HG03097 (cell line): ENCODE results near the gene BUD13.
"Not testable (repeated sequence)": the region's sequence is repeated elsewhere in the genome, so short reads cannot be mapped to it uniquely, and the experiment has no call there.

ENCODE experiments used
- ATAC-seq: cut with Tn5 transposase; IDR thresholded peaks from one replicate; pipeline ENCODE4 v1.9.1; 2021; ENCODE audit not compliant: unreplicated experiment, low FRiP score

Gene BUD13

GRCh38 chr11:116771935-116772334, 852 bp downstream of the BUD13 start:
- ATAC-seq, result no peak

- ATAC-seq, result no peak
Observed at GRCh38 chr11:116762132-116762531, 10.7 kb downstream of the BUD13 start.

- ATAC-seq, result not testable (repeated sequence)
Observed at GRCh38 chr11:116756044-116756443, 16.7 kb downstream of the BUD13 start.

- no peak for ATAC-seq
Observed at GRCh38 chr11:116750070-116750718, 22.6 kb downstream of the BUD13 start.

GRCh38 chr11:116742104-116742503, 30.7 kb downstream of the BUD13 start:
- ATAC-seq, result no peak

GRCh38 chr11:116740741-116741140, 32.0 kb downstream of the BUD13 start:
- no peak for ATAC-seq

GRCh38 chr11:116738975-116739374, 33.8 kb downstream of the BUD13 start:
- no peak for ATAC-seq

- ATAC-seq, result no peak
Observed at GRCh38 chr11:116736763-116737162, 36.0 kb downstream of the BUD13 start.

- no peak for ATAC-seq
Observed at GRCh38 chr11:116733969-116734508, 38.7 kb downstream of the BUD13 start.

- no peak for ATAC-seq
Observed at GRCh38 chr11:116733043-116733755, 39.6 kb downstream of the BUD13 start.

GRCh38 chr11:116732271-116733042, 40.3 kb downstream of the BUD13 start:
- ATAC-seq, result no peak

- no peak for ATAC-seq
Observed at GRCh38 chr11:116731821-116732220, 41.0 kb downstream of the BUD13 start.

- no peak for ATAC-seq
Observed at GRCh38 chr11:116731097-116731761, 41.6 kb downstream of the BUD13 start.

GRCh38 chr11:116730601-116731000, 42.2 kb downstream of the BUD13 start:
- ATAC-seq, result no peak

GRCh38 chr11:116730241-116730561, 42.6 kb downstream of the BUD13 start:
- no peak for ATAC-seq

- ATAC-seq, result no peak
Observed at GRCh38 chr11:116729501-116730240, 43.1 kb downstream of the BUD13 start.

GRCh38 chr11:116727990-116728389, 44.8 kb downstream of the BUD13 start:
- ATAC-seq, result no peak

GRCh38 chr11:116725434-116726221, 47.2 kb downstream of the BUD13 start:
- ATAC-seq, result no peak

GRCh38 chr11:116724813-116725212, 48.0 kb downstream of the BUD13 start:
- ATAC-seq, result no peak
